Right lobe of liver (tissue), 4 donors: ENCODE measurements around the gene SLCO4A1.

Experiments used
- CTCF ChIP-seq, 4 donors: fragments of 200-600 bp in 3 of 4; fragments of 450-650 bp in 1 of 4; IDR thresholded peaks; one replicate each; pipeline versions ENCODE4 v1.5.1 to v1.8.0; 2016 to 2022; ENCODE audit warnings: antibody characterized with exemption in 4 of 4, mild to moderate bottlenecking in 2 of 4
- POLR2A ChIP-seq: fragments of 450-650 bp; IDR thresholded peaks from one replicate; pipeline ENCODE4 v1.6.1; 2017; ENCODE audit warnings: antibody characterized with exemption, mild to moderate bottlenecking
- donor health status: DM: no; HTN: no; CAD: no.
- donor health status: DM: no; HTN: no; CAD: no.
- donor health status: DM: no; HTN: yes; CAD: no.

- TF ChIP-seq CTCF (IDR thresholded peaks at IDR 0.05): no peak
- TF ChIP-seq POLR2A: no peak
Observed at GRCh38 chr20:62698231-62698630, 55.9 kb downstream of the SLCO4A1 start.
